SK-MEL-5 (cell line): ENCODE data around the gene IQSEC3. TPM values are rescaled to one million over a fixed set of nuclear protein-coding genes. Genes with fewer than 3 reads are reported as not detected.
"Not testable (repeated sequence)": the region's sequence is repeated elsewhere in the genome, so short reads cannot be mapped to it uniquely, and the experiment has no call there.

ENCODE experiments used
- DNase-seq: peaks from one replicate; pipeline ENCODE4 v3.0.0-alpha.2; 2016; ENCODE audit warnings: low read depth, low spot score
- in situ Hi-C: cut with HindIII; loops from 2 replicates; pipeline ENCODE4 v1.10.0; 2016; ENCODE audit warnings: low sequenced_read_pairs, high pct_unique_total_duplicates, low pct_unique_long_range_greater_than_20kb
- polyA plus RNA-seq, 2 experiments: library from polyadenylated mRNA; depleted of rRNA; stranded (reverse); fragments of >200 nt; gene quantifications; 2 replicates each; pipeline ENCODE4 v1.2.3, GENCODE V29; 2015
- total RNA-seq: library from RNA; depleted of rRNA; stranded (reverse); fragments of >200 nt; shearing (Covaris generic); gene quantifications from 2 replicates; pipeline ENCODE4 v1.2.3, GENCODE V29; 2014; rRNA removed

IQSEC3 gene
- total RNA-seq: not detected in 2 replicates
- polyA plus RNA-seq (2015; cell fraction: cytosol; rRNA removed): not detected in 2 replicates
- polyA plus RNA-seq (2015; cell fraction: nucleus; rRNA removed): not detected in 2 replicates

DNA sequence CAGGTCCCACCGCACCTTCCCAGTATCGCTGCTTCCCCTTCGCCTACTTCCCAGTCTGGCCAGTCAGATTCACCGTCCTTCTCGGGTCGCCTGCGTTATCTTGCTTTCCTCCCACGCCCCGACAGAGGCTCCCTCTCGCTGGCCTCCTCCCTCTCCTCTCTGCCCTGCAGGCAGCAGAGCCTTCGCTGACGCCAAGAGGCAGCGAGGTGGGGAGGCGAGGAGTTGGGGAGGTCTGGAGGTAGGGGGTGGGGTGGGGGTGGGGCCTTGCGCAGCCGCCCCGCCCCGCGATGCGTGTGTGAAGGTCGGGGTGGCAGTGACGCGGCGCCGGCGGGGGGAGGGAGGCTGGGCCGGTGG lies at the start of gene IQSEC3:
Gene IQSEC3, plus strand, starts transcription at position 340 of the 354 bp plus-strand sequence. CDS start 116 bp downstream, outside the sequence.
- in situ Hi-C loops: not testable (repeated sequence)

DNA sequence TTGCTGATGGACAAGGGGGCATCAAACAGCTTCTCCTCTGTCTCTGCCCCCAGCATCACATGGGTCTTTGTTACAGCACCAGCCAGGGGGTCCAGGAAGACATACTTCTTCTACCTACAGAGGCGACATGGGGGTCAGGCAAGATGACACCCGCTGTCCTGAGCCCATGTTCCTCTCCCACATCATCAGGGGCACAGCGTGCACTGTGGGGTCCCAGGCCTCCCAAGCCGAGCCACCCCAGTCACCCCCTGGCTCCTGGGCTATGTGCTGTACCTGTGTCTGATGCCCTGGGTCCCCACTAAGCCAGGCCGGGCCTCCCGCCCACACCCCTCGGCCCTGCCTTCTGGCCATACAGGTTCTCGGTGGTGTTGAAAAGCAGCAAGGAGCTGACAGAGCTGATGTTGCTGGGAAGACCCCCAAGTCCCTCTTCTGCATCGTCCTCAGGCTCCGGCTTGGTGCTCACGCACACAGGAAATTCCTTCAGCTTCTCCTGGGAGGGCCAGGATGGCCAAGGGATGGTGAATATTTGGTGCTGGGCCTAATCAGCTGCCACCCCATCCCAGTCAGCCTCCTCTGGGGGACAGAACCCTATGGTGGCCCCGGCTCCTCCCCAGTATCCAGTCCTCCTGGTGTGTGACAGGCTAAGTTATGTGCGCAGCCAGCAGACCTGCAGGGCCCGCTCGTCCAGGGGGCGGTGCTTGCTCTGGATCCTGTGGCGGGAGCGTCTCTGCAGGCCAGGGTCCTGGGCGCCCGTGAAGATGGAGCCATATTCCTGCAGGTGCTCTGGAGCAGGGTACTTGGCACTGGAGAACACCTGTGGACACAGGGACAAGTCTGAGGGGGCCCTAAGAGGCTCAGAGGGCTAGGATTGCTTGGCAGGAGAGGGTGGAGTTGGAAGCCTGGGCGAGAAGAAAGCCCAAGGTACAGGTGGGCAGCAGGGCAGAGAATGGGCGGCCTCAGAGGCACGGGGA lies 48.9 kb upstream of the IQSEC3 start:
- in situ Hi-C loops, DNase-seq: not testable (repeated sequence)

More for the DNA sequence above, at the start of gene IQSEC3:
- DNase-seq: not testable (repeated sequence)

DNA sequence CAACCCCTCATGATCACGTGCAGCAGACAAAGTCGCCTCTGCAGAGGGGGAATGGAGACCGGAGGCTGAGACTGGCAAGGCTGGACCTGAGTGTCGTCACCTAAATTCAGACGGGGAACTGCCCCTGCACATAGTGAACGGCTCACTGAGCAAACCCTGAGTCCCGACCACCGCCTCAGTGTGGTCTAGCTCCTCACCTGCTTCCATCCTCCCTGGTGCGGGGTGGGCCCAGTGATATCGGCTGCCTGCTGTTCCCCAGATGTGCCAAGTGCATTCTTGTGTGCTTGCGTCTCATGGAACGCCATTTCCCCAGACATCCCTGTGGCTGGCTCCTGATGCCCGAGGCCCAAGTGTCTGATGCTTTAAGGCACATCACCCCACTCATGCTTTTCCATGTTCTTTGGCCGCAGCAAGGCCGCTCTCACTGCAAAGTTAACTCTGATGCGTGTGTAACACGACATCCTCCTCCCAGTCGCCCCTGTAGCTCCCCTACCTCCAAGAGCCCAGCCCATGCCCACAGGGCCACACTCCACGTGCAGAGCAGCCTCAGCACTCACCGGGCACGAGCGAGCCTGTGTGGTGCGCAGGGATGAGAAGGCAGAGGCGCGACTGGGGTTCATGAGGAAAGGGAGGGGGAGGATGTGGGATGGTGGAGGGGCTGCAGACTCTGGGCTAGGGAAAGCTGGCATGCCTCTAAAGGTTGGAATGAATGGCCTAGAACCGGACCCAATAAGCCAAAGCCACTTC lies 47.6 kb upstream of the IQSEC3 start:
- DNase-seq, in situ Hi-C loops: not testable (repeated sequence)

DNA sequence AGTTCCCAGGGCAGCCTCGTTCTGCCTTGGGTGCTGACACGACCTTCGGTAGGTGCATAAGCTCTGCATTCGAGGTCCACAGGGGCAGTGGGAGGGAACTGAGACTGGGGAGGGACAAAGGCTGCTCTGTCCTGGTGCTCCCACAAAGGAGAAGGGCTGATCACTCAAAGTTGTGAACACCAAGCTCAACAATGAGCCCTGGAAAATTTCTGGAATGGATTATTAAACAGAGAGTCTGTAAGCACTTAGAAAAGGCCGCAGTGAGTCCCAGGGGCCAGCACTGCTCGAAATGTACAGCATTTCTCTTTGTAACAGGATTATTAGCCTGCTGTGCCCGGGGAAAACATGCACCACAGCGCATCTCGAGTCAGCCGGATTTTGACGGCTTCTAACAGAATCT lies 46.7 kb upstream of the IQSEC3 start:
- in situ Hi-C loops, DNase-seq: not testable (repeated sequence)

DNA sequence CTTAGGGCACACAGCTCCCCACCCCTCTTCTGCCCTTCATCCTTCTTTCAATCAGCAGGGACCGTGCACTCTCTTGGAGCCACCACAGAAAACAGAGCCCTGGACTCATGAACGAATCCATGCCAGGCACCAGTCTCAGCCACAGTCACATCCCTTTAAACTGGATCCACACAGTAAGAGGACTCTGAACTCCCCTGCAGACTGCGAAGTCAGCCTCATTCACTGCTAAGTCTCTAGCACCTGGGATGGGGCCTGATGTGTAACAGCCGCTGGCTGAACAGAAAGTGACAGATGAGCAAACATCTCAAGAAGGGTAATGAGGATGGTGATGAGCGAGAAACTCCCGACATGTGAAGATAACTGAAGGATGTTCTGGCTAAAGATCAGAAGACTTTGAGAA lies 45.8 kb upstream of the IQSEC3 start:
- in situ Hi-C loops: no loop called here
- DNase-seq: peak; percentile 1

DNA sequence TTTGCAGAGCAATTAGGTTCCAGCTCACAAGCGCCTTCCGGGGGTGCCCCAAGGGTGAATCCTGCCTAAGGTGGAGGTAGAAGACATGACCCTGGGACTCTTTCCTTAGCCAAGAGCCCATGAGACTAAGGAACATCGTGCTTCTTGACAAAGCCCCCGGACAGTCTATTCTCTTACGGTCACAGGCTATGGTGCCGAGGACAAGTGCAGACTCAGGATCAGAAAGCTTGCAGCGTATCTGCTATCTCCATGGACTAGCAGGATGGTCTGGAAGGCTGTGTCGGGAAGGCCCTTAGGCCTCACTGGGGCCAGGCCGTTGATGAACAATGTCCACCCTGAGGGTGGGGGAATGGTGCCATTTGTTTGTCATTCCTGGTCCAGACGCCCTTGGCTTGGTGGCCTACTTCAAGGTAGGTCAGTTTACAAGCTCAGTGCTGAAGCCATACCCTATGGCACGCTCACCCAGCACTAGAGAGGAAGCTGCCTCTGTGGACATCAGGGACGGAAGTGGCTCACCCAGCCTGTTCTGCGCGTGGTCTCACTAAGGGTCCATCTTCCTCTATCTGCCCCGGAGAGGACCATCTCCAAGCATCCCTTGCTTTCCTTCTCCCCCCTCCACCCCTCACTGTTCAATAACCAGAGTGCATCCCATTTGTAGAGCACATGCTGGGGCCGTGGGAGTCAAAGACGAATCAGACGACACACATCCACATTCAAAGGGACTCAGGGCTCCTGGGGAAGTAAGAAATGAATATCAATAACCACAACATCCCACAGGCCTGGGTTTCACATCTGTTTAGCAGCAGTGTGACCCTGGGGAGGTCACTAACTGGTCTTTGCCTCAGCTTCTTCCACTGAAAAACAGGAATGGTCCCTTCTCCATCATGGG lies 45.0 kb upstream of the IQSEC3 start:
- in situ Hi-C loops: no loop called here
- peak; percentile 2 for DNase-seq

DNA sequence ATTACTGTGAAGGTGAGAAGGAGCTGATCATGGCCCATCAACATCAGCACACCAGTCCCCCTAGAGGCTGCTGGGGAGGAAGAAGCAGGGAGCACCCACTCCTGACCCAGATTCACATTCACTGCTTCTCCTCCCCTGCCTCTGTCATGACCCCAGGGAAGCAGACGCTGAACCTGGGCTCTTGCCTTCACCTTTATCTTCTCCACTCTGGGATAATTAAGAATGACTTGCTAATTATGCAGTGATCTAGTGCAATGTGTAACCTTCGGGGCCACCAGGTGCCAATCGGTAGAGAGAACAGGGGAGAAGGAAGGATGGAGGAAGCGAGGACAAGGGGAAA lies 44.4 kb upstream of the IQSEC3 start:
- DNase-seq: peak; percentile 10

DNA sequence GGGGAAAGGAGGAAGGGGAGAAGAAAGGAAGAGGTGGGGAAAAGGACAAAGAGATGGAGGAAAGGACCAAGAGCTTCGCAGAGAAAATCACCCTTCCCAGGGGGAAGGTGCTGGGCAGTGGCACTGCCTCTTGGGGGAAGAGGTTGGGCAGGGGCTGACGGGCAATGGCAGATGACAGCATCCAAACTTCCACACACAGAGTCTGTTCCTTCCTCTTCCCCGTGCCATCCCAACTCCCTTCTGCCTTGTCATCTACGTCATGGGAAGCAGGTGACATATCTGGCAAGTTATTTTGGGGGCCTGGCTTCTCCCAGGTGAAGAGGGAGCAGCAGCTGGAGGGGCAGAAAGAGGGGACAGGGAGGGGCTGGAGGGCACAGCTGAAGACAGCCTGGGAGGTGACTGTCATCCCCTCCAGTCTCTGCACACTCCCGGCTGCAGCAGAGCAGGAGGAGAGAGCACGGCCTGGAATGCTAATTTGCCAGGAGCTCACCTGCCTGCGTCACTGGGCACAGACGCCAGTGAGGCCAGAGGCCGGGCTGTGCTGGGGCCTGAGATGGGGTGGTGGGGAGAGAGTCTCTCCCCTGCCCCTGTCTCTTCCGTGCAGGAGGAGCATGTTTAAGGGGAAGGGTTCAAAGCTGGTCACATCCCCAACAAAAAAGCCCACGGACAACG lies 43.9 kb upstream of the IQSEC3 start:
- in situ Hi-C loops: no loop called here
- no peak for DNase-seq

More for the DNA sequence above, 44.4 kb upstream of the IQSEC3 start:
- in situ Hi-C loops: no loop called here

DNA sequence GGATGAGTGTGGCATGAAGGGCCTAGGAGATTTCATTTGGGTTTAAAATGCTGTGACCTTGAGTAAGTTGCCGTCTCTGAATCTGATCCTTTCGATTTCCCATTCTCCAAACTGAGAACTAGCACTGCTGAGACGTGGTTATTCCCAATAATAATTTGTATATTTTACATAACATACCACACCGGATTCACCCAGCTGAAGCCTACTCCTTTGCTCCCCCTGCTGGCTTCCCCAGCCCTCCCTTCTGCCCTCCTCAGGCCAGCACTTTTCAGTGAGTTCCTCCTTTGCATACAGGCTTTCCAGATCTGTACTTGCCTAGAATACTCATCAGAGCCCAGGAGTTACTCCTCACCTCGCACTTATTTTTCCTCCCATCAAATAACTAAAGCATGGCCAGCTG lies 38.7 kb upstream of the IQSEC3 start:
- DNase-seq, in situ Hi-C loops: not testable (repeated sequence)

DNA sequence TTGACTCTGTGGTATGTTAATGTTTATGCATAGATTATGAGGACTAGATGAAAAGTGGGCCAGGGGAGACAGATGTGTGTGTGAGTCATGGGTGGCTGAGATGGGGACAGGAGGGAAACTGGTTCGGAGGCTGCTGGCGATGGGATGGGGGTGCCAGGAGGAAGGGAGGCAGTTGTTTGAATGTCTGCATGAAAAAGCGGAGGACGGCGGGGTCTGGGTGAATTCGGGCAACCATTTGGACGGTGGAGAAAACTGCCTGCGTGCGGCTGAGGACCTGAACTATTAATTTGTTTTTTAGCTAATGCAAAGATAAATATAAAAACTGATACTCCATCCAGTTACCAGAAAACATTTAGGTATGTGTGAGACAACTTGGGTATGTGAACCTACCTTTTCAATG lies 27.8 kb upstream of the IQSEC3 start:
- in situ Hi-C loops, DNase-seq: not testable (repeated sequence)

DNA sequence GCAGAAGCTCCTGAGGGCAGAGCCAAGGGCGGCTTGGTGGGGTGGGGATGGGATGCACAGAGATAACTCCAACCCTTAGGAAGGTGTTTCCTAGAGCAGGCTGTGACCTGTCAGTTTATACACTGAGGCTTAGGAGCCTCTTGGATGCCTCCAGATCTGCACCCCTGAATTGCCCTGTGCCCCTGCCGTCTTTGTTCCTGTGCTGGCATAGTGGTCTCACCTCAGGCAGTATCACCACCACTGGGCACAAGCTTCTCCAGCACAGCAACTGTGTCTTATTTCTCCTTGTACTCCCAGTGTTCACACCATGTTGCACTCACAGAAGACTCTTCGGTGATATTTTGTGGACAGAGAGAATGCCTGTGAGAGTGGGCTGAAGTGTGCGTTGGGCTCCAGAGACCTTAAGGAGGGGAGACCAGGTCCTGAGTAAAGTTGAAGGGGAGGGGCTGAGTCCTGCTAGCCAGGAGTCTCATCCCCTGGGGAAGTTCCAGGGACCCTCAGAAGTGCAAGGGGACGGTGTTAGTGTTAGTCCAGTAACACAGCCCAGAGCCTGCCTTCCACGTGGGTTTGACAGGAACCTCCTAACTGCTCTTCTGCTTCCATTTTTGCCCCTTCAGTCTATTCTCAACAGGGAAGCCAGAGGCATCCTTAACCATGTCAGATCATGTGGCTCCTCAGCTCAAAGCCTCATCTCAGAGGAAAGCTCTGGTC lies 26.9 kb upstream of the IQSEC3 start:
- in situ Hi-C loops, DNase-seq: not testable (repeated sequence)

DNA sequence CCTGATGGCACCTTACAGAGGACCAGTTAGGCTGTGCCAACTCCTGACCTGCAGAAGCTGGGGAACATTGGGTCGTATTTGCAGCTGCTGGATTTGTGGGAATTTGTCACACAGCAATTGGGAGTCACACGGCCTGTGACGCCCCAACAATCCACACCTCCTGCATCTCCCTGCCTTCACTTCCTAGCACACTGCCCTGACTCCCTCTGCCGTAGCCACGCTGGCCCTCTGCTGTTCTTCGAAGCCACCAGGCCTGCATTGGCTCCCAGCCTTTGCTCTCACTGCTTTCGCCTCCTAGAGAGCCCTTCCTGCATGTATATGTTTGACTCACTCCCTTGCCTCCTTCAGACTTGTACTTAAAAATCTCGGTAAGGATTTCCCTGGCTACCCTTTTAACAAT lies 22.2 kb upstream of the IQSEC3 start:
- in situ Hi-C loops, DNase-seq: not testable (repeated sequence)

DNA sequence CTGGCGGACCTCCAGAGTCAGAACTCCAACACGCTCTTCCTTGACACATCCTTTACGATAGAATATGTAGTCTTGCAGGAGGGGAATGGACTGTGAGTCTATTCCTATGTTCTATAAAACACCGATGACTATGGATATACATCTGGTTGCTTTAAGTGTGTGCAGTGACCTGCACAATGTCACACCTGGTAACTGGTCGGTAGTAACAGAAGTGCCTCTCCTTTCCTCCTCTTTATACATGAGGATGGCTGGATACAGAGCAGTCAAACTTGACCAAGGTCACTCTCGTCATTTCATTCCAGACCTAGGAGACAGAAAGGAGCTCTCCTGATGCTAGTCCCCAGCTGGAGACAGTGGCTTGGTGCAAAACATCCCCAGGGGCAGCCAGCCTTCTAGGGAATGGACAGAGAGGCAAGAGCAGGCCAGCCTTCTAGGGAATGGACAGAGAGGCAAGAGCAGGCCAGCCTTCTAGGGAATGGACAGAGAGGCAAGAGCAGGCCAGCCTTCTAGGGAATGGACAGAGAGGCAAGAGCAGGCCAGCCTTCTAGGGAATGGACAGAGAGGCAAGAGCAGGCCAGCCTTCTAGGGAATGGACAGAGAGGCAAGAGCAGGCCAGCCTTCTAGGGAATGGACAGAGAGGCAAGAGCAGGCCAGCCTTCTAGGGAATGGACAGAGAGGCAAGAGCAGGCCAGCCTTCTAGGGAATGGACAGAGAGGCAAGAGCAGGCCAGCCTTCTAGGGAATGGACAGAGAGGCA lies 21.2 kb upstream of the IQSEC3 start:
- in situ Hi-C loops, DNase-seq: not testable (repeated sequence)

DNA sequence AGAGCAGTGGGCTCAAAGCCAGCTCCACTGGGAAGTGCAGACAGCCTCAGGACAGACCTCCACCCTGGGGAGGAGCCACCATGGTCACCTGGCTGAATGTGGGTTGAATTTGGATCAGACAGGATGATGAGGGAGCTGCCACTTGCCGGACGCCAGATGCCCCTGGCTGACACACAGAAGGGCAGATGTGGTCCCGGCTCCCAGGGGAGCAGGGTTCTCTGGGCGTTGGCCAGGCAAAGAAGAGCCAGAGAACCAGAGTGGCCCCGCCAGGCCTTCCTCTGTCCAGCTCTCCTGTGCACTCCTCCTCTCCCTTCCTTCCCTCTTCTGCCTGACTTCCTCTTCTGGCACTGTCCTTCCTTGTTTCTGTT lies 20.6 kb upstream of the IQSEC3 start:
- in situ Hi-C loops, DNase-seq: not testable (repeated sequence)

DNA sequence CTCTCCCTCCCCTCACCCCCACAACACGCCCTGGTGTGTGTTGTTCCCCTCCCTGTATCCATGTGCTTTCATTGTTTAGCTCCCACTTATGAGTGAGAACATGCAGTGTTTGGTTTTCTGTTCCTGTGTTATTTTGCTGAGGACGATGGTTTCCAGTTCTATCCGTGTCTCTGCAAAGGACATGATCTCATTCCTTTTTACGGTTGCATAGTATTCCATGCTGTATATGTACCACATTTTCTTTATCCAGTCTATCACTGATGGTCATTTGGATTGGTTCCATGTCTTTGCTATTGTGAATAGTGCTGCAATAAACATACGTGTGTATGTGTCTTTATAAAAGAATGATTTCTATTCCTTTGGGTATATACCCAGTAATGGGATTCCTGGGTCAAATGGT lies 20.0 kb upstream of the IQSEC3 start:
- in situ Hi-C loops, DNase-seq: not testable (repeated sequence)
